HL-60 (cell line): ENCODE results near the gene DIAPH2.

Experiments
- CTCF ChIP-seq: IDR thresholded peaks from one replicate; pipeline ENCODE4 v1.5.1; 2011; ENCODE audit warnings: low read length, control low read depth, inconsistent platforms; ENCODE audit not compliant: insufficient read depth
- GABPA ChIP-seq: IDR thresholded peaks from 2 replicates; pipeline ENCODE4 v1.6.1; 2012; ENCODE audit warnings: low read depth
- POLR2AphosphoS5 ChIP-seq: IDR thresholded peaks from 2 replicates; pipeline ENCODE4 v1.6.1; 2012; ENCODE audit warnings: low read depth
- REST ChIP-seq: IDR thresholded peaks from 2 replicates; pipeline ENCODE4 v1.6.1; 2012; ENCODE audit warnings: low read depth; ENCODE audit not compliant: insufficient replicate concordance
- SPI1 ChIP-seq: IDR thresholded peaks from 2 replicates; pipeline ENCODE4 v1.6.1; 2012; ENCODE audit warnings: low read depth, mild to moderate bottlenecking, borderline replicate concordance

- no peak for TF ChIP-seq REST
- no peak for TF ChIP-seq CTCF
- TF ChIP-seq POLR2AphosphoS5 = no peak
- TF ChIP-seq GABPA = no peak
- no peak for TF ChIP-seq SPI1
Measured at GRCh38 chrX:97070346-97070745, 385.7 kb downstream of the DIAPH2 start.
